Stimulated activated CD8-positive, alpha-beta memory T cell treated with anti-CD3 and anti-CD28 coated beads, Interleukin-4, amount 100 ng/mL, for 24 hours (primary cell): Measurements from ENCODE around the gene SAAL1.

Experiments used
- DNase-seq: peaks from one replicate; pipeline ENCODE4 v3.0.0-alpha.2; 2020; ENCODE audit warnings: low read depth

Gene SAAL1

GRCh38 chr11:18088366-18088765, 17.5 kb downstream of the SAAL1 start:
- DNase-seq: no peak

GRCh38 chr11:18081551-18081950, 24.3 kb downstream of the SAAL1 start:
- no peak for DNase-seq

- no peak for DNase-seq
Observed at GRCh38 chr11:18080451-18080850, 25.4 kb downstream of the SAAL1 start.

GRCh38 chr11:18078909-18079308, 27.0 kb downstream of the SAAL1 start:
- DNase-seq: no peak

GRCh38 chr11:18075444-18075843, 30.4 kb downstream of the SAAL1 start:
- DNase-seq: no peak

GRCh38 chr11:18071098-18071705, 34.7 kb downstream of the SAAL1 start:
- no peak for DNase-seq

- no peak for DNase-seq
Observed at GRCh38 chr11:18067372-18067771, 38.5 kb downstream of the SAAL1 start.

- no peak for DNase-seq
Observed at GRCh38 chr11:18066626-18067025, 39.3 kb downstream of the SAAL1 start.

- DNase-seq: no peak
Observed at GRCh38 chr11:18065572-18065971, 40.3 kb downstream of the SAAL1 start.

- DNase-seq: no peak
Observed at GRCh38 chr11:18064450-18065054, 41.3 kb downstream of the SAAL1 start.

- DNase-seq: no peak
Observed at GRCh38 chr11:18063862-18064434, 41.9 kb downstream of the SAAL1 start.

GRCh38 chr11:18063125-18063524, 42.8 kb downstream of the SAAL1 start:
- no peak for DNase-seq

- no peak for DNase-seq
Observed at GRCh38 chr11:18061351-18061750, 44.5 kb downstream of the SAAL1 start.

GRCh38 chr11:18056561-18057181, 49.2 kb downstream of the SAAL1 start:
- DNase-seq: no peak

GRCh38 chr11:18054511-18055103, 51.3 kb downstream of the SAAL1 start:
- DNase-seq: no peak

- no peak for DNase-seq
Observed at GRCh38 chr11:18050848-18051247, 55.0 kb downstream of the SAAL1 start.

GRCh38 chr11:18046116-18046777, 59.6 kb downstream of the SAAL1 start, which contains the start of gene TPH1:
TPH1 (minus strand) TSS chr11:18046269; CDS start chr11:18040762, 5,507 bp downstream.
- no peak for DNase-seq

- no peak for DNase-seq
Observed at GRCh38 chr11:18036456-18036855, 69.4 kb downstream of the SAAL1 start.
